Right cardiac atrium (tissue), 5 donors: Measurements from ENCODE around the gene EPG5. TPM values are rescaled to one million over a fixed set of nuclear protein-coding genes. Genes with fewer than 3 reads are reported as not detected.
"Not testable (repeated sequence)": the region's sequence is repeated elsewhere in the genome, so short reads cannot be mapped to it uniquely, and the experiment has no call there.

Experiments
- ATAC-seq, 2 donors: fragments of 200-7000 bp; cut with Tn5 transposase; one replicate each; pipeline versions ENCODE4 v1.8.0 to v1.9.1; 2020; ENCODE audit warnings: moderate library complexity in 2 of 2, mild to moderate bottlenecking in 1 of 2
- DNase-seq, 3 donors: peaks; one replicate each; pipeline ENCODE4 v3.0.0-alpha.2; 2020
- H3K27ac ChIP-seq: one replicate; pipeline ENCODE4 v1.5.1; 2013; ENCODE audit warnings: mild to moderate bottlenecking, low read length, control low read depth, moderate library complexity
- H3K27me3 ChIP-seq: one replicate; pipeline ENCODE4 v1.6.1; 2013; ENCODE audit not compliant: control insufficient read depth, insufficient read depth
- H3K4me1 ChIP-seq: one replicate; pipeline ENCODE4 v1.6.1; 2013; ENCODE audit warnings: low read length; ENCODE audit not compliant: control insufficient read depth, insufficient read depth
- H3K4me3 ChIP-seq: one replicate; pipeline ENCODE4 v1.5.1; 2013; ENCODE audit warnings: low read length, control low read depth
- H3K9me3 ChIP-seq: one replicate; pipeline ENCODE4 v1.6.1; 2013; ENCODE audit warnings: low read length; ENCODE audit not compliant: control insufficient read depth
- WGBS: extraction: QIAGEN DNeasy Blood & Tissue Kit; methylation state at CpG from one replicate; pipeline ENCODE4 v1.1.7; 2013; 5-methylcytosine and 5-hydroxymethylcytosine counted together
- intact Hi-C, 4 donors: fragments of 100-400 bp; cut with DNase I; formaldehyde crosslinking; loops; one replicate each; pipeline versions ENCODE4 v1.11.0 to v1.14.0; 2022 to 2023
- polyA plus RNA-seq: library from polyadenylated mRNA; stranded (reverse); fragments of 200-250 nt; gene quantifications from one replicate; pipeline ENCODE4 v1.2.3, GENCODE V29; 2013
- total RNA-seq, 4 donors: library from RNA; stranded (reverse); fragmentation: NEBNext Ultra II Directional; extraction: Animal tissue kit (Norgen Biotek cat#: 25700); gene quantifications; one replicate each; pipeline ENCODE4 v1.2.1, GENCODE V29; 2021
- donor health status: healthy with polysubstance abuse.
- donor health status: DM: no; HTN: yes; CAD: no.
- donor health status: DM: no; HTN: no; CAD: no.
- donor health status: DM: no; HTN: yes; CAD: no; lungs with severe emphysema.
- donor health status: DM: yes; HTN: yes; CAD: no.

EPG5 gene
- total and polyA plus RNA-seq, 5 donors = 8.2 to 22.0 (median 20.8) TPM

GRCh38 chr18:45976566-45976965 lies 9.4 kb upstream of the EPG5 start:
- Histone ChIP-seq H3K27ac (no peak overlapping the region), H3K4me3 (no peak overlapping the region), H3K9me3 (no peaks in the 10 kb centered on the region), H3K27me3 (no peaks in the 10 kb centered on the region), H3K4me1 (no peaks in the 10 kb centered on the region)
- no peak for ATAC-seq
- WGBS = 24% methylated on average over 1 of the region's 1 CpG
- intact Hi-C loops = loop anchor here in 2 of 4 donors (5.0 to 10.0 kb wide), 3 partner anchors 98 to 309 kb away; partner anchors contain the start of gene PSTPIP2 (in 1 of the 2)
- no peak for DNase-seq

- Histone ChIP-seq H3K27ac (no peak overlapping the region), H3K9me3 (no peaks in the 10 kb centered on the region), H3K27me3 (no peaks in the 10 kb centered on the region), H3K4me3 (no peak overlapping the region), H3K4me1 (no peaks in the 10 kb centered on the region)
- DNase-seq (peak in 2 of 3 donors; percentile 30 to 66), ATAC-seq (peak; percentile 81 to 83)
- intact Hi-C loops = loop anchor here in 2 of 4 donors (10.0 kb wide), 2 partner anchors 101 to 289 kb away; partner anchors contain the start of gene PSTPIP2 (in 1 of the 2)
- 24% methylated on average over 5 of the region's 5 CpGs for WGBS
Observed at GRCh38 chr18:45974088-45974536, 7.0 kb upstream of the EPG5 start.

GRCh38 chr18:45964913-45965312 lies 2.2 kb downstream of the EPG5 start:
- DNase-seq, ATAC-seq, H3K9me3 ChIP-seq, H3K4me1 ChIP-seq, H3K27me3 ChIP-seq, intact Hi-C loops, H3K27ac ChIP-seq, H3K4me3 ChIP-seq: not testable (repeated sequence)
- WGBS = 96% methylated on average over 5 of the region's 5 CpGs

- Histone ChIP-seq H3K4me3 (no peak overlapping the region), H3K27ac (no peak overlapping the region), H3K4me1 (no peaks in the 10 kb centered on the region), H3K9me3 (no peaks in the 10 kb centered on the region), H3K27me3 (no peaks in the 10 kb centered on the region)
- no peak for DNase-seq
- WGBS = 76% methylated on average over 5 of the region's 5 CpGs
- intact Hi-C loops = no loop called here
- no peak for ATAC-seq
Observed at GRCh38 chr18:45962866-45963265, 4.3 kb downstream of the EPG5 start.

- intact Hi-C loops = no loop called here
- DNase-seq (no peak), ATAC-seq (no peak)
- Histone ChIP-seq H3K4me1 (no peaks in the 10 kb centered on the region), H3K9me3 (no peaks in the 10 kb centered on the region), H3K27me3 (no peaks in the 10 kb centered on the region), H3K4me3 (no peak overlapping the region), H3K27ac (no peak overlapping the region)
- 63% methylated on average over 2 of the region's 2 CpGs for WGBS
Observed at GRCh38 chr18:45962461-45962860, 4.7 kb downstream of the EPG5 start.

GRCh38 chr18:45959484-45959883 lies 7.6 kb downstream of the EPG5 start:
- H3K9me3 ChIP-seq, H3K27me3 ChIP-seq, H3K27ac ChIP-seq, DNase-seq, H3K4me3 ChIP-seq, H3K4me1 ChIP-seq, ATAC-seq: not testable (repeated sequence)
- intact Hi-C loops = loop anchor here in 1 of 4 donors (10.0 kb wide), 1 partner anchor 65 kb away; no protein-coding TSS in a partner anchor
- 98% methylated on average over 7 of the region's 7 CpGs for whole genome bisulfite sequencing

- DNase-seq (no peak), ATAC-seq (no peak)
- intact Hi-C loops = loop anchor here in 1 of 4 donors (10.0 kb wide), 1 partner anchor 64 kb away; no protein-coding TSS in a partner anchor
- Histone ChIP-seq H3K9me3 (no peaks in the 10 kb centered on the region), H3K27ac (no peak overlapping the region), H3K4me3 (no peak overlapping the region), H3K27me3 (no peaks in the 10 kb centered on the region), H3K4me1 (no peaks in the 10 kb centered on the region)
Observed at GRCh38 chr18:45958730-45959129, 8.4 kb downstream of the EPG5 start.

GRCh38 chr18:45958027-45958426 lies 9.1 kb downstream of the EPG5 start:
- H3K4me1 ChIP-seq = no peaks in the 10 kb centered on the region
- H3K27ac ChIP-seq = no peak overlapping the region
- no peaks in the 10 kb centered on the region for H3K9me3 ChIP-seq
- ATAC-seq = no peak
- over 99% methylated on average over 2 of the region's 2 CpGs for WGBS
- H3K4me3 ChIP-seq = no peak overlapping the region
- H3K27me3 ChIP-seq = no peaks in the 10 kb centered on the region
- no peak for DNase-seq
- intact Hi-C loops = loop anchor here in 1 of 4 donors (10.0 kb wide), 1 partner anchor 63 kb away; no protein-coding TSS in a partner anchor

- no peaks in the 10 kb centered on the region for H3K9me3 ChIP-seq
- H3K4me3 ChIP-seq = no peak overlapping the region
- ATAC-seq (no peak), DNase-seq (no peak)
- no peak overlapping the region for H3K27ac ChIP-seq
- H3K27me3 ChIP-seq = no peaks in the 10 kb centered on the region
- intact Hi-C loops = loop anchor here in 1 of 4 donors (10.0 kb wide), 1 partner anchor 62 kb away; no protein-coding TSS in a partner anchor
- no peaks in the 10 kb centered on the region for H3K4me1 ChIP-seq
Observed at GRCh38 chr18:45957100-45957499, 10.0 kb downstream of the EPG5 start.

GRCh38 chr18:45954070-45954934 lies 12.8 kb downstream of the EPG5 start:
- DNase-seq = no peak
- intact Hi-C loops = loop anchor here in 1 of 4 donors (10.0 kb wide), 1 partner anchor 60 kb away; no protein-coding TSS in a partner anchor
- ATAC-seq = no peak
- WGBS = 93% methylated on average over 7 of the region's 7 CpGs
- Histone ChIP-seq H3K4me3 (no peak overlapping the region), H3K4me1 (no peaks in the 10 kb centered on the region), H3K9me3 (no peaks in the 10 kb centered on the region), H3K27ac (no peak overlapping the region), H3K27me3 (no peaks in the 10 kb centered on the region)

- ATAC-seq (no peak), DNase-seq (peak in 1 of 3 donors; percentile 25)
- Histone ChIP-seq H3K27ac (no peak overlapping the region), H3K4me1 (no peaks in the 10 kb centered on the region), H3K4me3 (no peak overlapping the region), H3K27me3 (no peaks in the 10 kb centered on the region), H3K9me3 (no peaks in the 10 kb centered on the region)
- intact Hi-C loops = loop anchor here in 1 of 4 donors (10.0 kb wide), 1 partner anchor 56 kb away; no protein-coding TSS in a partner anchor
- 89% methylated on average over 4 of the region's 4 CpGs for WGBS
Observed at GRCh38 chr18:45951016-45951714, 16.0 kb downstream of the EPG5 start.
